Dermis blood vessel endothelial cell (primary cell): Measurements from ENCODE around the gene POU6F1. TPM values are rescaled to one million over a fixed set of nuclear protein-coding genes. Genes with fewer than 3 reads are reported as not detected.

Source experiments
- DNase-seq: peaks from one replicate; pipeline ENCODE4 v3.0.0; 2010
- total RNA-seq: library from RNA; depleted of rRNA; stranded (reverse); fragments of >200 nt; gene quantifications from 2 replicates; pipeline ENCODE4 v1.2.3, GENCODE V29; 2014

POU6F1 gene
- total RNA-seq, 1 donor from 2014 or later: 4.8 TPM

GRCh38 chr12:51160814-51161459, 56.9 kb downstream of the POU6F1 start:
- no peak for DNase-seq

- no peak for DNase-seq
Observed at GRCh38 chr12:51156245-51156765, 61.6 kb downstream of the POU6F1 start.

DNA sequence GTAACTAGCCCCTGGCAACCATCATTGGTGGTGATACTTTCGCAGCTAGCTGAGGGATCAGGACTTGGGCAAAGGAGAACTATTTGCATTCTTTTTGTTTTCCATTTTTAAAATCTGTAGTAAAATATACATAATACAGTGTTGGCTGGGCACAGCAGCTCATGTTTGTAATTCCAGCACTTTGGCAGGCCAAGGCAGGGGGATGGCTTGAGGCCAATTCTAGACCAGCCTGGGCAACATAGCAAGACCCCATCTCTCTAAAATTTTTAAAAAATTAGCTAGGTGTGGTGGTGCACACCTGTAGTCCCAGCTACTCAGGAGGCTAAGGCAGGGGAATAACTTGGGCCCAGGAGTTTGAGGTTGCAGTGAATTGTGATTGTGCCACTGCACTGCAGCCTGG, 64.9 kb downstream of the POU6F1 start:
- DNase-seq: no peak

- DNase-seq: no peak
Observed at GRCh38 chr12:51150777-51151176, 67.1 kb downstream of the POU6F1 start.

DNA sequence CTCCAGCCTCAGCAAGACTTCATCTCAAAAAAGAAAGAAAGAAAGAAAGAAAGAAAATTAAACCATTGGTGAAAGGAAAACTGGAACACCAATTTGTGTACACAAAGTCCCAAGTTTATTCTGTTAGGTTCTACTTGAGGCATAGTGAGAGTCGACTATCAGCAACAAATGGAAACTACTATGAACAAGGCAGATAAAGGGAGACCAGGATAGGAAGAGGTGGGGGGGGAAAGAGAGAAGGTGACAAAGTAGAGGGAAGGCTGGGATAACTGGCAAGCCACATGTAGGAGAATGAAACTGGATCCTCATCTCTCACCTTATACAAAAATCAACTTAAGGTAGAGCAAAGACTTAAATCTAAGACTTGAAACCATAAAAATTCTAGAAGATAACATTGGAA, 70.6 kb downstream of the POU6F1 start:
- DNase-seq: no peak

DNA sequence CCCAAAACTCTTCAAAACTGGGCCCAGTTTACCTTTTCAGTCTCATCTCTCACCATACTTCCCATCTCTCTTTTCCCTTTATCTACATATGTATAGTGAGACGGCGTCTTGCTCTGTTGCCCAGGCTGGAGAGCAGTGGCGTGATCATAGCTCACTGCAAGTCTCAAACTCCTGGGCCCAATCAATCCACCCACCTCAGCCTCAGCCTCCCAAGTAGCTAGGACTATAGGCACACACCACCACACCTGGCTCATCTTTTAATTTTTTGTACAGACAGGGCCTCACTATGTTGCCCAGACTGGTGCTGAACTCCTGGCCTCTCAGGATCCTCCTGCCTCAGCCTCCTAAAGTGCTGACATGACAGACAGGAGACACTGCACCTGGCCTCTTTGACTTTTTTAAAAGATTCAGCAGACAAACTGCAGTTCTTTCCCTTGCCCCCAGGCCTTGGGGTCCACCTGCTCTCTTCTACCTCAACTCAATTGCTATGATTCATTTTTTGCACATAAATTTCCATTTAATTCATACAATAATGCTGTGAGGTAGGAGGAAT, 78.5 kb downstream of the POU6F1 start:
- no peak for DNase-seq

Other genes with a start within 250 kb of the POU6F1 start
- gene SLC11A2, start 191.7 kb downstream of the POU6F1 start, total RNA-seq: 33.9 and 36.8 TPM in 2 replicates
- gene LETMD1, start 169.7 kb downstream of the POU6F1 start, total RNA-seq: 35.2 and 39.9 TPM in 2 replicates
- 28.4 and 29.3 TPM in 2 replicates for gene CSRNP2, start 134.5 kb downstream of the POU6F1 start, total RNA-seq
- gene TFCP2, start 44.9 kb downstream of the POU6F1 start, total RNA-seq: 10.9 and 20.8 TPM in 2 replicates
- 78.6 and 129 TPM in 2 replicates for gene DAZAP2, start 20.8 kb upstream of the POU6F1 start, total RNA-seq
- gene SMAGP, start 52.4 kb upstream of the POU6F1 start, total RNA-seq: 15.1 and 24.0 TPM in 2 replicates
- gene BIN2, start 106.1 kb upstream of the POU6F1 start, total RNA-seq: not detected in 2 replicates
- not detected in 2 replicates for gene CELA1, start 128.6 kb upstream of the POU6F1 start, total RNA-seq
- gene GALNT6, start 173.3 kb upstream of the POU6F1 start, total RNA-seq: 19.9 and 38.8 TPM in 2 replicates
- gene SLC4A8, start 206.8 kb upstream of the POU6F1 start, total RNA-seq: 1.3 and 1.7 TPM in 2 replicates